HG03354 (cell line): ENCODE measurements around the gene SULF2.

Source experiments
- ATAC-seq: cut with Tn5 transposase; IDR thresholded peaks from one replicate; pipeline ENCODE4 v1.9.1; 2021; ENCODE audit warnings: mild to moderate bottlenecking; ENCODE audit not compliant: unreplicated experiment, poor library complexity, severe bottlenecking

SULF2 gene

GRCh38 chr20:47724396-47724795, 60.9 kb downstream of the SULF2 start:
- ATAC-seq, result no peak

GRCh38 chr20:47723322-47723721, 62.0 kb downstream of the SULF2 start:
- no peak for ATAC-seq

GRCh38 chr20:47720636-47721427, 64.4 kb downstream of the SULF2 start:
- no peak for ATAC-seq

GRCh38 chr20:47719625-47720024, 65.7 kb downstream of the SULF2 start:
- ATAC-seq, result no peak

GRCh38 chr20:47719211-47719610, 66.1 kb downstream of the SULF2 start:
- ATAC-seq, result no peak

- ATAC-seq, result no peak
These were observed 66.9 kb downstream of the SULF2 start for GRCh38 chr20:47718398-47718797.

- no peak for ATAC-seq
These were observed 67.9 kb downstream of the SULF2 start for GRCh38 chr20:47717421-47717820.

GRCh38 chr20:47713878-47714450, 71.3 kb downstream of the SULF2 start:
- no peak for ATAC-seq

GRCh38 chr20:47713163-47713562, 72.1 kb downstream of the SULF2 start:
- ATAC-seq, result no peak

- ATAC-seq, result no peak
These were observed 74.1 kb downstream of the SULF2 start for GRCh38 chr20:47711046-47711752.

GRCh38 chr20:47710665-47711045, 74.6 kb downstream of the SULF2 start:
- no peak for ATAC-seq

GRCh38 chr20:47708953-47709833, 76.1 kb downstream of the SULF2 start:
- no peak for ATAC-seq

GRCh38 chr20:47708140-47708807, 77.0 kb downstream of the SULF2 start:
- no peak for ATAC-seq

- ATAC-seq, result no peak
These were observed 78.9 kb downstream of the SULF2 start for GRCh38 chr20:47706345-47706744.

- ATAC-seq, result no peak
These were observed 79.8 kb downstream of the SULF2 start for GRCh38 chr20:47705497-47705856.

GRCh38 chr20:47704746-47705496, 80.4 kb downstream of the SULF2 start:
- ATAC-seq, result no peak

GRCh38 chr20:47703748-47704147, 81.5 kb downstream of the SULF2 start:
- no peak for ATAC-seq

- no peak for ATAC-seq
These were observed 83.7 kb downstream of the SULF2 start for GRCh38 chr20:47701612-47702011.

GRCh38 chr20:47700327-47700726, 85.0 kb downstream of the SULF2 start:
- ATAC-seq, result no peak
